Activated T-cell treated with anti-CD3 and anti-CD28 coated beads, Interleukin-2, amount 50 U/mL, for 4 hours (primary cell): ENCODE data around the gene KYAT1. TPM values are rescaled to one million over a fixed set of nuclear protein-coding genes. Genes with fewer than 3 reads are reported as not detected.
"Not testable (repeated sequence)": the region's sequence is repeated elsewhere in the genome, so short reads cannot be mapped to it uniquely, and the experiment has no call there.

ENCODE experiments used
- ATAC-seq, 2 donors: fragments of 200-7000 bp; cut with Tn5 transposase; one replicate each; pipeline ENCODE4 v1.10.0; 2021
- DNase-seq: peaks from one replicate; pipeline ENCODE4 v3.0.0-alpha.2; 2020
- H3K27me3 Mint-ChIP-seq: one replicate; pipeline ENCODE4 v1.8.0; 2021; ENCODE audit warnings: low read depth, mixed read lengths
- H3K36me3 Mint-ChIP-seq: one replicate; pipeline ENCODE4 v1.8.0; 2022; ENCODE audit warnings: mixed read lengths; ENCODE audit not compliant: insufficient read depth
- H3K4me1 Mint-ChIP-seq: one replicate; pipeline ENCODE4 v1.8.0; 2021; ENCODE audit warnings: low read depth, mixed read lengths
- H3K4me3 Mint-ChIP-seq: one replicate; pipeline ENCODE4 v1.8.0; 2021; ENCODE audit warnings: mild to moderate bottlenecking, moderate library complexity, mixed read lengths
- H3K9me3 Mint-ChIP-seq: one replicate; pipeline ENCODE4 v1.8.0; 2021; ENCODE audit warnings: mixed read lengths
- total RNA-seq, 3 donors: library from RNA; stranded (reverse); gene quantifications; one replicate each; pipeline ENCODE4 v1.2.1, GENCODE V29; 2021

The KYAT1 gene
- total RNA-seq, 3 donors from 2014 or later = 4.7 to 5.6 (median 4.8) TPM

- DNase-seq = peak; percentile 96
- peak; percentile 94 for ATAC-seq
- Mint-ChIP-seq H3K36me3 (peaks cover 14% of the 10 kb centered on the region), H3K4me3 (peak within 1 kb of the TSS; percentile 83), H3K27me3 (no peaks in the 10 kb centered on the region), H3K4me1 (peaks cover 14% of the 10 kb centered on the region), H3K9me3 (no peaks in the 10 kb centered on the region)
These were observed 63.5 kb downstream of the KYAT1 start, which contains the start of gene ENDOG for GRCh38 chr9:128818099-128818838. Gene ENDOG (plus strand): TSS chr9:128818500. CDS start chr9:128818685, 185 bp downstream.

- no peak for DNase-seq
- Mint-ChIP-seq H3K4me1 (no peaks in the 10 kb centered on the region), H3K27me3 (no peaks in the 10 kb centered on the region), H3K4me3 (no peak overlapping the region), H3K9me3 (no peaks in the 10 kb centered on the region), H3K36me3 (peaks cover 7% of the 10 kb centered on the region)
- no peak for ATAC-seq
These were observed 70.9 kb downstream of the KYAT1 start for GRCh38 chr9:128810873-128811272.

- Mint-ChIP-seq H3K9me3 (no peaks in the 10 kb centered on the region), H3K36me3 (peaks cover 9% of the 10 kb centered on the region), H3K27me3 (no peaks in the 10 kb centered on the region), H3K4me1 (no peaks in the 10 kb centered on the region), H3K4me3 (no peak overlapping the region)
- DNase-seq = no peak
- ATAC-seq = no peak
These were observed 71.9 kb downstream of the KYAT1 start for GRCh38 chr9:128809831-128810230.

- no peak for DNase-seq
- Mint-ChIP-seq H3K9me3 (no peaks in the 10 kb centered on the region), H3K4me3 (no peak overlapping the region), H3K4me1 (no peaks in the 10 kb centered on the region), H3K36me3 (peaks cover 9% of the 10 kb centered on the region), H3K27me3 (no peaks in the 10 kb centered on the region)
- ATAC-seq = no peak
These were observed 72.6 kb downstream of the KYAT1 start for GRCh38 chr9:128809036-128809599.

GRCh38 chr9:128808543-128808942 lies 73.2 kb downstream of the KYAT1 start:
- no peaks in the 10 kb centered on the region for H3K9me3 Mint-ChIP-seq
- DNase-seq = no peak
- H3K27me3 Mint-ChIP-seq = no peaks in the 10 kb centered on the region

GRCh38 chr9:128807827-128808226 lies 73.9 kb downstream of the KYAT1 start:
- Mint-ChIP-seq H3K36me3 (peaks cover 20% of the 10 kb centered on the region), H3K4me3 (no peak overlapping the region), H3K27me3 (no peaks in the 10 kb centered on the region), H3K4me1 (no peaks in the 10 kb centered on the region), H3K9me3 (no peaks in the 10 kb centered on the region)
- ATAC-seq = no peak
- no peak for DNase-seq

More at GRCh38 chr9:128808543-128808942, 73.2 kb downstream of the KYAT1 start:
- H3K4me3 Mint-ChIP-seq = no peak overlapping the region
- H3K4me1 Mint-ChIP-seq = no peaks in the 10 kb centered on the region
- no peak for ATAC-seq
- peaks cover 15% of the 10 kb centered on the region for H3K36me3 Mint-ChIP-seq

GRCh38 chr9:128805661-128806060 lies 76.1 kb downstream of the KYAT1 start:
- no peaks in the 10 kb centered on the region for H3K27me3 Mint-ChIP-seq
- H3K4me1 Mint-ChIP-seq = no peaks in the 10 kb centered on the region
- no peak for ATAC-seq
- no peak overlapping the region for H3K4me3 Mint-ChIP-seq
- DNase-seq = no peak
- H3K36me3 Mint-ChIP-seq = peaks cover 24% of the 10 kb centered on the region
- H3K9me3 Mint-ChIP-seq = no peaks in the 10 kb centered on the region

- Mint-ChIP-seq H3K4me3 (no peak overlapping the region), H3K36me3 (peaks cover 24% of the 10 kb centered on the region), H3K27me3 (no peaks in the 10 kb centered on the region), H3K4me1 (no peaks in the 10 kb centered on the region), H3K9me3 (no peaks in the 10 kb centered on the region)
- DNase-seq (no peak), ATAC-seq (no peak)
These were observed 79.3 kb downstream of the KYAT1 start for GRCh38 chr9:128802482-128802881.

- Mint-ChIP-seq H3K9me3 (no peaks in the 10 kb centered on the region), H3K36me3 (peaks cover 22% of the 10 kb centered on the region), H3K4me3 (no peak overlapping the region), H3K27me3 (no peaks in the 10 kb centered on the region), H3K4me1 (no peaks in the 10 kb centered on the region)
- no peak for DNase-seq
- ATAC-seq = no peak
These were observed 81.7 kb downstream of the KYAT1 start for GRCh38 chr9:128800061-128800460.

GRCh38 chr9:128798896-128799295 lies 82.9 kb downstream of the KYAT1 start:
- ATAC-seq (no peak), DNase-seq (no peak)
- H3K4me3 Mint-ChIP-seq = no peak overlapping the region
- peaks cover under 1% of the 10 kb centered on the region for H3K4me1 Mint-ChIP-seq
- H3K27me3 Mint-ChIP-seq = no peaks in the 10 kb centered on the region
- peaks cover 20% of the 10 kb centered on the region for H3K36me3 Mint-ChIP-seq
- H3K9me3 Mint-ChIP-seq = no peaks in the 10 kb centered on the region

- ATAC-seq, H3K4me3 Mint-ChIP-seq, DNase-seq, H3K27me3 Mint-ChIP-seq, H3K4me1 Mint-ChIP-seq, H3K9me3 Mint-ChIP-seq: not testable (repeated sequence)
- H3K36me3 Mint-ChIP-seq = peaks cover 13% of the 10 kb centered on the region
These were observed 86.8 kb downstream of the KYAT1 start for GRCh38 chr9:128794961-128795360.

GRCh38 chr9:128792978-128793686 lies 88.6 kb downstream of the KYAT1 start:
- no peak for DNase-seq
- Mint-ChIP-seq H3K4me3 (no peak overlapping the region), H3K9me3 (no peaks in the 10 kb centered on the region), H3K27me3 (no peaks in the 10 kb centered on the region), H3K36me3 (peaks cover 12% of the 10 kb centered on the region), H3K4me1 (peaks cover 13% of the 10 kb centered on the region)
- ATAC-seq = no peak

GRCh38 chr9:128792134-128792533 lies 89.6 kb downstream of the KYAT1 start:
- DNase-seq (no peak), ATAC-seq (no peak)
- Mint-ChIP-seq H3K9me3 (no peaks in the 10 kb centered on the region), H3K27me3 (no peaks in the 10 kb centered on the region), H3K4me3 (no peak overlapping the region), H3K4me1 (peaks cover 15% of the 10 kb centered on the region), H3K36me3 (peaks cover 9% of the 10 kb centered on the region)

GRCh38 chr9:128790536-128790935 lies 91.2 kb downstream of the KYAT1 start:
- H3K36me3 Mint-ChIP-seq = peaks cover 8% of the 10 kb centered on the region
- no peaks in the 10 kb centered on the region for H3K9me3 Mint-ChIP-seq
- H3K4me1 Mint-ChIP-seq = peaks cover 18% of the 10 kb centered on the region
- no peaks in the 10 kb centered on the region for H3K27me3 Mint-ChIP-seq
- ATAC-seq = no peak
- DNase-seq = no peak
- H3K4me3 Mint-ChIP-seq = no peak overlapping the region
